NCI-H2196 (cell line): ENCODE measurements around the gene TSPEAR.
A peak's percentile ranks its signal among the peaks of the same experiment; 100 is the strongest.
"Not testable (repeated sequence)": the region's sequence is repeated elsewhere in the genome, so short reads cannot be mapped to it uniquely, and the experiment has no call there.

Experiments
- DNase-seq: peaks from one replicate; lab custom pipeline; 2025; ENCODE audit not compliant: unreplicated experiment; lab: John Stamatoyannopoulos, UW

The TSPEAR gene

GRCh38 chr21:44575307-44576024, 135.9 kb downstream of the TSPEAR start:
- DNase-seq, result no peak

GRCh38 chr21:44574457-44575306, 136.7 kb downstream of the TSPEAR start:
- no peak for DNase-seq

GRCh38 chr21:44573630-44574456, 137.5 kb downstream of the TSPEAR start, which contains the start of gene KRTAP10-4:
KRTAP10-4 (plus strand) TSS chr21:44573729; CDS start chr21:44573759, 30 bp downstream.
- not testable (repeated sequence) for DNase-seq

GRCh38 chr21:44572959-44573583, 138.3 kb downstream of the TSPEAR start:
- no peak for DNase-seq

- no peak for DNase-seq
These were observed 139.3 kb downstream of the TSPEAR start for GRCh38 chr21:44571844-44572782.

GRCh38 chr21:44571296-44571695, 140.1 kb downstream of the TSPEAR start:
- no peak for DNase-seq

- no peak for DNase-seq
These were observed 141.4 kb downstream of the TSPEAR start for GRCh38 chr21:44569861-44570517.

- DNase-seq, result peak; percentile 21
These were observed 142.5 kb downstream of the TSPEAR start for GRCh38 chr21:44568667-44569556.

GRCh38 chr21:44568261-44568660, 143.1 kb downstream of the TSPEAR start:
- no peak for DNase-seq

- no peak for DNase-seq
These were observed 143.7 kb downstream of the TSPEAR start for GRCh38 chr21:44567481-44568171.

GRCh38 chr21:44566403-44566802, 145.0 kb downstream of the TSPEAR start:
- no peak for DNase-seq

GRCh38 chr21:44564886-44565598, 146.3 kb downstream of the TSPEAR start:
- no peak for DNase-seq

GRCh38 chr21:44564099-44564498, 147.3 kb downstream of the TSPEAR start:
- DNase-seq, result no peak

GRCh38 chr21:44558695-44559094, 152.7 kb downstream of the TSPEAR start, which contains the start of gene KRTAP10-3:
KRTAP10-3 (minus strand) TSS chr21:44558795; CDS start chr21:44558715, 80 bp downstream.
- DNase-seq, result no peak

GRCh38 chr21:44558329-44558675, 153.1 kb downstream of the TSPEAR start:
- not testable (repeated sequence) for DNase-seq

- no peak for DNase-seq
These were observed 153.7 kb downstream of the TSPEAR start for GRCh38 chr21:44557491-44558328.
